Endothelial cell of umbilical vein (primary cell): ENCODE measurements around the gene CDK17.

Source experiments
- EZH2 ChIP-seq: IDR thresholded peaks from 2 replicates; pipeline ENCODE4 v1.6.1; 2012; ENCODE audit warnings: borderline replicate concordance, low read depth, mild to moderate bottlenecking, moderate library complexity, low read length, inconsistent platforms; ENCODE audit not compliant: severe bottlenecking
- POLR2A ChIP-seq: IDR thresholded peaks from 2 replicates; pipeline ENCODE4 v1.6.1; 2012; ENCODE audit warnings: low read depth, mild to moderate bottlenecking, control low read depth, low read length
- POLR2AphosphoS5 ChIP-seq: IDR thresholded peaks from 2 replicates; pipeline ENCODE4 v1.6.1; 2012; ENCODE audit warnings: low read depth, mild to moderate bottlenecking, control low read depth, low read length, moderate library complexity; ENCODE audit not compliant: insufficient read depth
- TF ChIP-seq, protein P1 (sequence below), 2 donors: IDR thresholded peaks; 1 replicate in 1 of 2; 2 replicates in 1 of 2; pipeline ENCODE4 v1.5.1; 2011; ENCODE audit warnings: low read length in 2 of 2, mild to moderate bottlenecking in 2 of 2, moderate library complexity in 2 of 2, control low read depth in 1 of 2, inconsistent platforms in 1 of 2, low read depth in 1 of 2; ENCODE audit not compliant: insufficient read depth in 1 of 2; ENCODE audit errors: extremely low read depth in 1 of 2

DNA sequence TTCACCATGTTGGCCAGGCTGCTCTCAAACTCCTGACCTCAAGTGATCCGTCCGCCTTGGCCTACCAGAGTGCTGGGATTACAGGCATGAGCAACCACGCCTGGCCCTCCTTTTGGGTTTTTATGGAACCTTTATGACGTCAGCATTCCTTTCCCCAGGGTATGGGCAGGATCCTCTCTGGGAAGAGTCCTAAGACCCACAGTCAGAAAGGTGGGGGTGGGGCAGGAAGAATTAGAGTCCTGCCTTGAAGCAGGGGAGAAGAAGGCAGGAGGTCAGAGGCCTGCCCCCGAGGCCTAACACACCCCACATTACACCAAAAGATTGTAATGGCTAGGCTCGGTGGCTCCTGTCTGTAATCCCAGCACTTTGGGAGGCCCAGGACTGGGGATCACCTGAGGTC, 30.8 kb upstream of the CDK17 start:
- TF ChIP-seq EZH2, result no peak
- TF ChIP-seq, protein P1, sequence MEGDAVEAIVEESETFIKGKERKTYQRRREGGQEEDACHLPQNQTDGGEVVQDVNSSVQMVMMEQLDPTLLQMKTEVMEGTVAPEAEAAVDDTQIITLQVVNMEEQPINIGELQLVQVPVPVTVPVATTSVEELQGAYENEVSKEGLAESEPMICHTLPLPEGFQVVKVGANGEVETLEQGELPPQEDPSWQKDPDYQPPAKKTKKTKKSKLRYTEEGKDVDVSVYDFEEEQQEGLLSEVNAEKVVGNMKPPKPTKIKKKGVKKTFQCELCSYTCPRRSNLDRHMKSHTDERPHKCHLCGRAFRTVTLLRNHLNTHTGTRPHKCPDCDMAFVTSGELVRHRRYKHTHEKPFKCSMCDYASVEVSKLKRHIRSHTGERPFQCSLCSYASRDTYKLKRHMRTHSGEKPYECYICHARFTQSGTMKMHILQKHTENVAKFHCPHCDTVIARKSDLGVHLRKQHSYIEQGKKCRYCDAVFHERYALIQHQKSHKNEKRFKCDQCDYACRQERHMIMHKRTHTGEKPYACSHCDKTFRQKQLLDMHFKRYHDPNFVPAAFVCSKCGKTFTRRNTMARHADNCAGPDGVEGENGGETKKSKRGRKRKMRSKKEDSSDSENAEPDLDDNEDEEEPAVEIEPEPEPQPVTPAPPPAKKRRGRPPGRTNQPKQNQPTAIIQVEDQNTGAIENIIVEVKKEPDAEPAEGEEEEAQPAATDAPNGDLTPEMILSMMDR (IDR thresholded peaks at IDR 0.05; ENCODE audit: extremely low read depth in 1 of 2, insufficient read depth in 1 of 2, low read depth in 1 of 2, low read length in 2 of 2), result no peak
- TF ChIP-seq POLR2A, result no peak
- TF ChIP-seq POLR2AphosphoS5, result no peak
